ENCODE results near the gene BRI3. TPM values are rescaled to one million over a fixed set of nuclear protein-coding genes. Genes with fewer than 3 reads are reported as not detected.

Gene BRI3
- total RNA-seq, 1 donor, result 95.9 TPM

DNA sequence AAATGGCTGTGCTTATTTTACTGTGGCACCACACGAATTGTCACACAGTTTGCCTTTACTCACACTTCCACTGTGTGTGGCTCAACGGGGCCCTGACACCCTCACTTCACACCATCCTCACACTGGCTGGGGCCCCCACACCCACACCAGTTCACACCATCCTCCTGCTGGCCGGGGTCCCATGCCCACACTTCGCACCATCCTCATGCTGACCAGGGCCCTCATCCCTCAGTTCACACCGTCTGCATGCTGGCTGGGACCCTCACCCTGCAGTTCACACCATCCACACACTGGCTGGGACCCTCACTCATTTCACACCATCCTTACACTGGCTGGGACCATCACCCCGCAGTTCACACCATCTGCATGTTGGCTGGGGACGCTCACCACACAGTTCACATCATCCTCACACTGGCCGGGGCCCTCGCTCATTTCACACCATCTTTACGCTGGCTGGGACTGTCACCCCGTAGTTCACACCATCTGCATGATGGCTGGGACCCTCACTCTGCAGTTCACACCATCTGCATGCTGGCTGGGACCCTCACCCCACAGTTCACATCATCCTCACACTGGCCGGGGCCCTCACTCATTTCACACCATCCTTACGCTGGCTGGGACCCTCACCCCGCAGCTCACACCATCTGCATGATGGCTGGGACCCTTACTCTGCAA, 36.0 kb downstream of the BRI3 start:
- no peaks in the 10 kb centered on the region for H3K9me3 ChIP-seq (ENCODE audit: low read depth, low read length)
- H2AFZ ChIP-seq (ENCODE audit: low read length), result no peak overlapping the region
- H3K4me1 ChIP-seq (ENCODE audit: insufficient read depth, low read length), result peaks cover under 1% of the 10 kb centered on the region

DNA sequence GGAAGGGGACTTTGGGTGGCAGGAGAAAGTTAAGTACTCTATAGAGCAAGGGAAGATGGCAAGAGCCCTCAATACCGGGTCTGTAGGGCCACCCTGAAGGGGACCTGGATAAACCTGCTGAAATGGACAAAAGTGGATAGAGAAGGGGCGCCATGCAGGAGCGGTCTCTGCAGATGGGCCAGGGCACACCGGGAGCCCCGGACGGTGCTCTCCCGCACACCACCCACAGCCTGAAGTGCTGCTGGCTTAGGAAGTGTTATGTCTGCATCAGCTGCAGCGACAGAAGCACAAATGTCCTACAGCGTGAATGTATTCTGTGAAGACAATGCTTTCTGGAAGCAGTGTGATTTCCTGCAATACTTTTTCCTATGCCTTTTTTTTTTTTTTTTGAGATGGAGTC, 37.7 kb downstream of the BRI3 start:
- Histone ChIP-seq H3K27me3 (ENCODE audit: insufficient read depth, low read length) (no peaks in the 10 kb centered on the region), H3K4me1 (ENCODE audit: insufficient read depth, low read length) (peaks cover 18% of the 10 kb centered on the region), H3K4me2 (ENCODE audit: insufficient read depth, low read length) (no peak overlapping the region), H3K79me2 (ENCODE audit: insufficient read depth, low read length) (peaks cover 3% of the 10 kb centered on the region), H3K27ac (ENCODE audit: low read depth, low read length) (no peak overlapping the region), H3K36me3 (ENCODE audit: insufficient read depth, low read length) (no peaks in the 10 kb centered on the region), H3K4me3 (ENCODE audit: insufficient read depth, low read length) (no peak overlapping the region), H2AFZ (ENCODE audit: low read length) (no peak overlapping the region), H4K20me1 (ENCODE audit: insufficient read depth, low read length) (no peaks in the 10 kb centered on the region), H3K9me3 (ENCODE audit: low read depth, low read length) (no peaks in the 10 kb centered on the region)
- TF ChIP-seq CTCF (IDR thresholded peaks at IDR 0.05; ENCODE audit: extremely low read depth, low read depth, low read length), result no peak
- DNase-seq (ENCODE audit: insufficient read length, low spot score, missing footprints), result no peak

More for the DNA sequence above, 36.0 kb downstream of the BRI3 start:
- no peak overlapping the region for H3K27ac ChIP-seq (ENCODE audit: low read depth, low read length)
- no peaks in the 10 kb centered on the region for H3K36me3 ChIP-seq (ENCODE audit: insufficient read depth, low read length)
- no peak overlapping the region for H3K4me3 ChIP-seq (ENCODE audit: insufficient read depth, low read length)
- TF ChIP-seq CTCF (IDR thresholded peaks at IDR 0.05; ENCODE audit: extremely low read depth, low read depth, low read length), result no peak
- DNase-seq (ENCODE audit: insufficient read length, low spot score, missing footprints), result peak; percentile 39
- H3K4me2 ChIP-seq (ENCODE audit: insufficient read depth, low read length), result no peak overlapping the region
- H3K79me2 ChIP-seq (ENCODE audit: insufficient read depth, low read length), result peaks cover 3% of the 10 kb centered on the region
- no peaks in the 10 kb centered on the region for H4K20me1 ChIP-seq (ENCODE audit: insufficient read depth, low read length)
- H3K27me3 ChIP-seq (ENCODE audit: insufficient read depth, low read length), result no peaks in the 10 kb centered on the region

GRCh38 chr7:98321301-98321700, 39.8 kb downstream of the BRI3 start:
- TF ChIP-seq CTCF (IDR thresholded peaks at IDR 0.05; ENCODE audit: extremely low read depth, low read depth, low read length), result no peak
- H3K36me3 ChIP-seq (ENCODE audit: insufficient read depth, low read length), result no peaks in the 10 kb centered on the region
- H3K9me3 ChIP-seq (ENCODE audit: low read depth, low read length), result no peaks in the 10 kb centered on the region
- H3K27me3 ChIP-seq (ENCODE audit: insufficient read depth, low read length), result no peaks in the 10 kb centered on the region
- peaks cover 3% of the 10 kb centered on the region for H3K79me2 ChIP-seq (ENCODE audit: insufficient read depth, low read length)
- no peaks in the 10 kb centered on the region for H4K20me1 ChIP-seq (ENCODE audit: insufficient read depth, low read length)
- no peak overlapping the region for H3K27ac ChIP-seq (ENCODE audit: low read depth, low read length)
- no peak overlapping the region for H2AFZ ChIP-seq (ENCODE audit: low read length)
- H3K4me3 ChIP-seq (ENCODE audit: insufficient read depth, low read length), result no peak overlapping the region
- DNase-seq (ENCODE audit: insufficient read length, low spot score, missing footprints), result peak; percentile 45
- H3K4me2 ChIP-seq (ENCODE audit: insufficient read depth, low read length), result no peak overlapping the region
- peaks cover 19% of the 10 kb centered on the region for H3K4me1 ChIP-seq (ENCODE audit: insufficient read depth, low read length)

DNA sequence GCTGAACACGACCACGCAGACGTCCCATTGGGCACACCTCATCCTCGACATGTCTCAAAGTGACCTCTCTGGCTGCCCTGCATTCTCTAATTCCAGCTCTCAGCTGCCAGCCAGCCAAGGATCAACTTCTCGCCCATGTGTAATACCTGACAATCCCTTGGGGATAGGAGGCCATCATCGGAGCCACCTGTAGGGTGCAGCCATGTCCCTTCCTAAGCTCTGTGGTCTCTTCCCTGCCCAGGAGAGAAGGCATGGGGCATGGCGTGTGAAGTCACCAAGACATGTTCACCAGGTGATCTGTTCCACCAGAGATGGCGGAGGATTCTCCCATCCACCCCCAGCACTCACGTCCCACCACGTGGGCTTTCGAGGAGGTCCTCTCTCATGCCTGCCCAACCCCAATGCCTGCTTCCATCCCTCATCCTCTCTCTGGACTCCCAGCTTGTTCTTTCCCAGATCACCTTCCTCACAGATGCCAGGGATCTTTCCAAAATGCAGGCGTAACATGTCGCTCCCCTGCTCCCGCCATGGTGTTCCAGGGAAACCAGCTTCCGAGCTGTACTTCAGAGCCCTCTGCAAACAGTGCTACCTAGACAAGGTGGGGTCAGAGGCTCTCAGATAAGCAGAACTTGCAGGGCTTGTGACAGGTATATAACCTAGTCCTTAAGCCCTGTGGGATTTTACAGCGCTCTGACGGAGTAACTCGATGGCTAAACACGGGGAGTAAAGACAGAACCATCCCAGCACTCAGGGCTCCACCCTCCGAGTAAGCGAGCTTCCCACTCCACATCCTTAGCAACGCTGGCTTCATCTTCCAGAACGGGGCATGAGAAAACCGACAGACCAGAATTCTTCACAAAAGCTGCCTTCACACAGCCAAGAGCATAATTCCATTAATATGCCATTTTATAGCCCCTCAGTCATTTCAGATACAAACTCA, 41.1 kb downstream of the BRI3 start:
- Histone ChIP-seq H3K27ac (ENCODE audit: low read depth, low read length) (peak overlapping the region; percentile 61), H2AFZ (ENCODE audit: low read length) (peak overlapping the region; percentile 72), H3K79me2 (ENCODE audit: insufficient read depth, low read length) (peaks cover 3% of the 10 kb centered on the region), H3K4me3 (ENCODE audit: insufficient read depth, low read length) (peak overlapping the region; percentile 74), H3K36me3 (ENCODE audit: insufficient read depth, low read length) (no peaks in the 10 kb centered on the region), H3K27me3 (ENCODE audit: insufficient read depth, low read length) (no peaks in the 10 kb centered on the region), H3K4me1 (ENCODE audit: insufficient read depth, low read length) (peaks cover 19% of the 10 kb centered on the region), H3K4me2 (ENCODE audit: insufficient read depth, low read length) (peak overlapping the region; percentile 93), H3K9me3 (ENCODE audit: low read depth, low read length) (no peaks in the 10 kb centered on the region), H4K20me1 (ENCODE audit: insufficient read depth, low read length) (no peaks in the 10 kb centered on the region)
- no peak for TF ChIP-seq CTCF (IDR thresholded peaks at IDR 0.05; ENCODE audit: extremely low read depth, low read depth, low read length)
- DNase-seq (ENCODE audit: insufficient read length, low spot score, missing footprints), result peak; percentile 84
